HG02840 (cell line): ENCODE data around the gene FADS1.

Experiments used
- ATAC-seq: cut with Tn5 transposase; IDR thresholded peaks from one replicate; pipeline ENCODE4 v1.9.1; 2021; ENCODE audit warnings: mild to moderate bottlenecking, moderate library complexity, moderate number of reproducible peaks; ENCODE audit not compliant: unreplicated experiment, low FRiP score

FADS1 gene

DNA sequence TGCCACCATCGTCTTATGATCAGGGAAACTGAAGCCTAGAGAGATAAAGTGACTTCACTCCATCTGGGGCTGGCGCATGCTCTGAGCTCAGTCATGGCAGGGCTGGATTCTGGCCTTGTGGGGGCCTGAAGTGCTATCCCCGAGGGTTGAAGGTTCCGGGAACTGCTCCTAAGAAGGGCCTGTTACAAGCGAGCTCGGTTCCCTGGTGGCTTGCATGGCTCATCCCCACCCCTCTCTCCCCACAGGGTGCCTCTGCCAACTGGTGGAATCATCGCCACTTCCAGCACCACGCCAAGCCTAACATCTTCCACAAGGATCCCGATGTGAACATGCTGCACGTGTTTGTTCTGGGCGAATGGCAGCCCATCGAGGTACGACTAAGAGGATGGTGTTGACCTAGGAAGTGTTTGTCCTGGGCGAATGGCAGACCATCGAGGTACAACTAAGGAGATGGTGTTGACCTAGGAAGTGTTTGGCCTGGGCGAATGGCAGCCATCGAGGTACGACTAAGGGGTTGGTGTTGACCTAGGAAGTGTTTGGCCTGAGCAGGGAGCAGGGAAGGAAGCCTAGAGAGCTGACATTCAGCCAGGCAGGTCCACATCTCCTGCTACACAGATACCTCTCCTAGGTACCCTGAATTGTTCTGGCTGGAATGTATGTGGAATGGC, 31.2 kb upstream of the FADS1 start:
- ATAC-seq = no peak

DNA sequence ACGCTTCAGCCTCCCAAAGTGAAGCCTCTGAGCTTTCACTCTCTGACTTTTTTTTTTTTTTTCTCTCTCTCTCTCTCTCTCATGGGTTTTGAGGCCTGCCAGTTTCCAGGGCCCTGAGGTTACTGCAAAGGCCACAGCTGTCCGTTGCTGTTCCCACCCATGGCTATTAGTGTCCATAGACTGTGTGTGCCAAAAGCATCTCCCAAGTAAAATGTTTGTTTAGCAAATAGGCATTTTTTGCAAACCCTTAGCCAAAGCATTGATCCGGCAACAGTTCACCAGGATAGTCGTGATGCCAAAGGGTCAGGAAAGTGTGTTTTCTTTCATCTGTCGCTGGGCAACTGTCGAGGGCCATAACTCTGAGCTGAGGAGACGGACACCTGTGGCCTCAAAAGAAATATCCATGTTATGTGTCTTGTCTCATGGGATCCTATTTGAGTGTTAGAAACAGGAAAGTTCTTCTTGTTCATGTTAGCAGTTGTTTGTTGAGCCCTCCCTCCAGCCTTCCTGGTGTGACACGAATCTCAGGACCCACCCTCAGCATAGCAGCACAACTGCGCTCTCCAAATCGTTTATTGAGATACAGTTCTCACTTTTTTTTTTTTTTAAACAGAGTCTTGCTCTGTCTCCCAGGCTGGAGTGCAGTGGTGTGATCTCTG, 29.7 kb upstream of the FADS1 start:
- ATAC-seq = no peak

DNA sequence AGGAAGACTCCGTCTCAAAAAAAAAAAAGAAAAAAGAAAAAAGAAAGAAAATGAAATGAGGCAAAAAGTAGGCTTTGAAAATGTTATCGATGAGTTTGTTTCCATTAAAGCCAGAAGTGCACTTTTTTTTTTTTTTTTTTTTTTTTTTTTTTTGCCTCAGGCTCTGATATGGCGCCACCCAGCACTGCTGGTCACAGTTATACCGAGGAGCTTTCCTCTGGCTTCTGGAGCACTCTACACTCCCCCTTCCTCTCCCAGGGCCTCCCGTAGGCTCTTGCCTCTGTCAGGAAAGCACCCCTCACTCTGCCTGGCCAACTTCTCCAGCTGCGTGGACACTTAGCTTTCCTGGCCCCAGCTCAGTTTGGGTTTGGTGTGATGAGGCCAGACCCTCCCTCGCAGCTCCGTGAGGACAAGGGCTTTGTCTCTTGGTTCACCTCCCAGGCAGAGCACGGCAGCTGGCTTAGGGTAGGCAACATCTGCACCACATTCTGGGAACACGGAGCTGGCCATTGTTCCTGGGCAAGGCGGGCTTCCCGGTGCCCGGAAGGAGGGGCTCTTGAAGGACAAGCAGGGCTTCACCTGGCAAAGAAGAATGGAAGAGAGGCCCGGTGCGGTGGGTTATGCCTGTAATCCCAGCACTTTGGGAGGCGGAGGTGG, 28.2 kb upstream of the FADS1 start:
- ATAC-seq = no peak

DNA sequence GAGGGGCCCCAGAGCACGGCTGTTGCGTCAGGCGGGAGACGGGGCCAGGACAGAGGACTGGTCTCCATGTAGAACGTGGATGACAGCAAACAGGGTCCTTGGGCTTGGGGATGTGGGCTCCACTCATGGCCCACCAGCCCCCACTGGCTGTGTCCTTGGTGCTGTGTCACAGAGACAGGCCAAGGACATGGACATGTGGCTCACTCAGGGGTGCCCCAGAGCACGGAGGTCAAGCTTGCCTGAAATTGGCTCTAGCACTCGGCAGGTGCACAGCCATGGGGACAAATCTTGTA, 25.7 kb upstream of the FADS1 start:
- no peak for ATAC-seq

DNA sequence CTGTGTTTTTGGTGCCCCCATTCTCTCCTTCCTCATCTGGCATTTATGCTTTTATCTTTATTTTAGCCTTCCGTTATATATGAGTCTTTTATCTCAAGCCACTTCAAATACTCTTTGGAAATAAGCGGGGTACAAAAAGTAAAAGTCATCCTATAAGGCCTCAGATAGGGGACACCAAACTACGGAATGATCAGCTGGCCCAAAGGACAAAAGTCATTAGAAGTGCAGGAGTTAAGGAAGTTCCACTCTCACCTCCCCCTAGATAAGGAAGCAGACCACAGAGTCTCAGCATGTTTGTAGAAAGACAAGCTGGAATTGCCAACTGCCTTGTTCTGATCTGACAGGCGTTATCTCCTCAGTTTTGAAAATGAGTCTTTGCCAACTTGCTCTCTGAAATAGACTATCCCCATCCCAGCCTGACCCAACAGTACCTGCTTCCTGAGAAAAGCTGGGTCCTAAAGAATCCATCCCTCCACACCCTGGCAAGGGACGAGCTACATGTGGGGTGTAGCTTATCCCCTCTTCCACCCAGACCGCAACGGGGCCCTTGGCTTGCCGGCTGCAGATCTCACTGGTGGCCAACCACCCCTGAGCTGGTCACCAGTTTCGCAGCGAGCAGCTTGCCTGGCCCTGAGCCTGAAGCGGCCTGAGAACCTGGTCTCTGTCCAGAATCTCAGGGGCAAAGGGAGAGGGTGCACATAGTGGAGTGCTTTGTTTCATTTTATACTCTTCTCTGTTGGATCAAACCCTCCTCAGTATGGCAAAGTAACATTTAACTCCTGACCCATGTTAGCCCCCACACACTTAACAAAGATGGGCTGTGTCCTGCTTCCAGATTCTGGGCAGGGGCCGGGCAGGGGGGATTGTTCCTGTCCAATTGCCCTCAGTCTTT, 25.1 kb upstream of the FADS1 start:
- ATAC-seq = no peak

DNA sequence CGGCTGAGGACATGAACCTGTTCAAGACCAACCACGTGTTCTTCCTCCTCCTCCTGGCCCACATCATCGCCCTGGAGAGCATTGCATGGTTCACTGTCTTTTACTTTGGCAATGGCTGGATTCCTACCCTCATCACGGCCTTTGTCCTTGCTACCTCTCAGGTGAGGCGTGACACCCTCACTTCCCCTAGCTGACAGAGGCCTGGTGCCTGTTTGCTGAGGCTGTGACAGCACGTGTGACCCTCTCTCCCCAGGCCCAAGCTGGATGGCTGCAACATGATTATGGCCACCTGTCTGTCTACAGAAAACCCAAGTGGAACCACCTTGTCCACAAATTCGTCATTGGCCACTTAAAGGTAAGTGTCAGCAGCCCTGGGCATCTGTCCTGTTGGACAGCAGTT, 23.6 kb upstream of the FADS1 start:
- ATAC-seq = no peak

DNA sequence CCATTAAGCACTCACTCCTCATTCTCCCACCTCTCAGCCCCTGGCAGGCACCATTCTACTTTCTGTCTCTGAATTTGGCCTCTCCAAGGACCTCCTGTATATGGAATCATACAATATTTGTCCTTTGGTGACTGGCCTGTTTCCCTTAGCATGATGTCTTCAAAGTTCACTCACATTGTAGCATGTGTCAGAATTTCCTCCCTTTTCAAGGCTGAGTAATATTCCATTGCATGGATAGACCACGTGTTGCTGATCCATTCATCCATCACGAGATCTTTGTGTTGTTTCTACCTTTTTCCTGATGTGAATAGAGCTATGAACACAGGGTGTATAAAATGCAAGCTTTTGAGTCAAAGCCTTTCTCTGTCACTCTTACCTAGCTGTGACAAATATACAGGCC, 22.9 kb upstream of the FADS1 start:
- ATAC-seq = no peak

DNA sequence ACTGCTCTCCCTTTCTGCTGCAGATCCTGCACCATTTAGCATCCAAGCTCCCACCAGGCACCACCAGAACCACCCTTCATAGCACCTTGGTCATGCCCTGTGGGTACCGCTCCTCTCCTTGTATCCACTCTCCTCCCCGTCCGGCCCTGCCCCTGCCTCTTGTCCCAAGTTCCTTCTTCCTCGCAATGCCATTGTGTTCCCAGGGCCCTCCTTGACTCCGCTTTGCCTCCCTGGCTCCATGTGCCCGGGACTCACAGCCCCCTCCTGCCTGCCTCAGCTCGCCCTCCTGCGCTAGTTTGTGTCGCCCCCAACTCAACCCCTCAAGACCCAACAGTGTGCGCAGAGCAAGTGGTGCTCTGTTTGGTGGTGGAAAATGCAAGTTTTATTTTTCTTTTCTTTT, 22.1 kb upstream of the FADS1 start:
- no peak for ATAC-seq

DNA sequence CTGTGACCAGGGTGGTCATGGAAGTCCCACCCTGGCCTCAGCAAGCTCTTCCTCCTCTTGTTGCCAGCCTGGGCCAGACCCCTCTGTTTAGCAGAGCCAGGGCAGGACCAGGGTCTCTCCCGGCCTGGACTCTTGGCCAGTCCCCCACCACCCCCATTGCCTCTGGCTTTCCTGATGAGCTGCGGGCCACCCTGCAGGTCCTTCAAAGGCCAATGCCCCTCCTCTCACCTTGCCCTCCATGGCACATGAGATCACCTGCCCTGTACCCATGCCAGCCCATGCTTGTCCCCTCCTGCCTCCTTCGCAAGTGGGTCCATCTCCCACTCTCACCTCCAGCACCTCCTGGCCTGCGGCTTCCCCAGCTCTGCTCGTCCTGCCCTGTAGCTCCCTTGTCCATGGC, 21.7 kb upstream of the FADS1 start:
- no peak for ATAC-seq

DNA sequence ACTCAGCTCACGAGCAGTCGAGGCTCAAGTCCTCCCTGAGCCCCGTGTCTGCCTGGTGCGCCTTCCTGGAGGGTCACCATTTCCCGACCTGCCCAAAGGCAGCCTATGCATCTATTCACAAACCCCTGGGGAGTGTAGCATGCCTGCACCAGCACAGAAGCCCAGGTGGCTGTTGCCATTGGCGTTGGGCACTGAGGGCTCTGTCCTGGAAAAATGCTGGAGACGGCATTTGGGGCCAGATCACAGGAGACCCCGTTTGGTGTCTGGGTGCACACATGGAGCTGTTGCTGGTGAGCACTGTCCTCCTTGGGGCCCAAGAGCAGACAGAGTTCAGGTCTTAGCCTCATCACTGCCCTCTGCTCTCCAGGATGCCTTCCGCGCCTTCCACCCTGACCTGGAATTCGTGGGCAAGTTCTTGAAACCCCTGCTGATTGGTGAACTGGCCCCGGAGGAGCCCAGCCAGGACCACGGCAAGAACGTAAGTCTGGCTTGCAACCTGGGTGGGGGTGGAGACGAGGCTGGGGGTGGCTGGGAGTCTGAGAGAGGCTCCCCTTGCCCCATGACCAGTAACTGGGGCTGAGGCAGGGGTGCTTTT, 20.7 kb upstream of the FADS1 start:
- no peak for ATAC-seq

DNA sequence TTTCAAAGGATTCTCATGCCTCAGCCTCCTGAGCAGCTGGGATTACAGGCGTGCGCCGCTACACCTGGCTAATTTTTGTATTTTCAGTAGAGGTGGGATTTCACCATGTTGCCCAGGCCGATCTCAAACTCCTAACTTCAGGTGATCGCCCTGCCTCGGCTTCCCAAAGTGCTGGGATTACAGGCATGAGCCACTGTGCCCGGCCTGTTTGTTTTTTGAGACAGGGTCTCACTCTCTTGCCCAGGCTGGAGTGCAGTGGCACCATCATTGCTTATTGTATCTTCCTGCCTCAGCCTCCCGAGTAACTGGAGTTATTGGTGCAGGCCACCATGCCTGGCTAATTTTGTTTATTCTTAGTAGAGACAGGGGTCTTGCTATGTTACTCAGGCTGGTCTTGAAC, 19.4 kb upstream of the FADS1 start:
- no peak for ATAC-seq

DNA sequence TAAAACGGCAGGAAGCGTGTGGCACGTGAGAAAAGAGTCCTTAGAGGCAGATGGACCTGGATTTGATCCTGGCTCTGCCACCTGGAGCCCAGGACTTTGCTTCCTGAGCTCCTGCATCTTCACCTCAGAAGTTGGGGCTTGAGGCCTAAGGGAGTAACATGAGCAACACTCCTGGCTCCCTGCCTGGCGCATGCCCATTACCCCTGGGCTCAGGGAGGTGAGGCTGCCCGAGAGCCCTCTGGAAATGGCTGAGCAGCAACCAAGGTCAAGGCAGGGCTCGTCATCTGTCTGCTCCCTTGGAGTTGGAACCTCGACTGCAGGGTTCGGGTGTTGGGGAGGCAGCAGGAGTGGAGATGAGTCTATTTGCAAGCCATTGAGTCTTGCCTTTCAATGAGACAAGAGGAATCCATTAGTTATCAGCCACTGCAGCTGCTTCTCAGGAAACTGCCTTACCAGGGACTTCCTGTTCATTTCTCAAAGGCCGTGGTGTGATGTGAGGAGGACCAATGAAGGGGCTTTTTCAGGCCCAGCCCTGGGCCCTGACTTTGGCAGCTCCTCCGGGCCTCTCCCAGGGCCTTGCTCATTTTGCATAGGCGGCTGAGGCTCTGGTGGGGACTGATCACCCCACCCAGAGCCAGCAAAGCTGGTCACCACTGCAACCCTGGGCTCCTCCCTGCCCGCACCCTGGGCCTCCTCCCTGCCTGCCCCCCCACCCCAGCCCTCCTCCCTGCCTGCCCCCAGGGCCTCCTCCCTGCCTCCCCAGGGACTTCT, 17.7 kb upstream of the FADS1 start:
- peak; percentile 82 for ATAC-seq

DNA sequence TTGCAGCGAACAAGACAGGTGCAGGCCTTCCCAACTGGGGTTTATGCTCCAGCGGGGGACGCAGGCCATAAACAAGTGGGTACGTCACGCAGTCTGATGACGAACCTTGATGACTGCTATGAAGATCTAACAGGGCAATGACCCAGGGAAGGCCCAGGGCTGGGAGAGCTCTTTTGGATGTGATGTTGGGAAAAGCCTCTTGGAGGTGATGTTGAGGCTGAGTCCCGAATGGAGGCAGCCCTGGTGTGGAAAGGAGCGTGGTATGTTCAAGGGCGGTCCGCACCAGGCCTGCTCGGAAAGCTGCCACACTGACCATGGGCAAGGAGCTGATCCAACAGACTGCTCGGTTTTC, 17.1 kb upstream of the FADS1 start:
- ATAC-seq = no peak

DNA sequence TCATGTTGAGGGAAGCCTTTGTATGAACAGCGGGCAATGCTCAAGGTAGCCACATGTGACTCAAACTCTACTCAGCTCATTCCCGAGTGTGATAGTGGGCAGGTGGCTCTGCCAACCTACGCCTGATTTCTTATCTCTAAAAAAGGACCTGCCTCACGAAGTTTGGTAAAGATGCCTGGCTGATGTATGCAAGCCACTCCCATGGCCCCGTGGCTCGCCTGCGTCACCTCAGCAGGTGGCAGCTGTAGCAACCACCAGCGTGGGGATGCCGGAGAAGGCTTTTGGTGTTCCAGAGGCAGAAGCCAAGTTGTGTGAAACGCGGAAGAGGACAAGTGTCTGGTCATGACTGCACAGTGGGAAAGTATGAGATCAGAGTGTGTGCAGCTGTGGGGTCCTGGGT, 16.7 kb upstream of the FADS1 start:
- no peak for ATAC-seq

DNA sequence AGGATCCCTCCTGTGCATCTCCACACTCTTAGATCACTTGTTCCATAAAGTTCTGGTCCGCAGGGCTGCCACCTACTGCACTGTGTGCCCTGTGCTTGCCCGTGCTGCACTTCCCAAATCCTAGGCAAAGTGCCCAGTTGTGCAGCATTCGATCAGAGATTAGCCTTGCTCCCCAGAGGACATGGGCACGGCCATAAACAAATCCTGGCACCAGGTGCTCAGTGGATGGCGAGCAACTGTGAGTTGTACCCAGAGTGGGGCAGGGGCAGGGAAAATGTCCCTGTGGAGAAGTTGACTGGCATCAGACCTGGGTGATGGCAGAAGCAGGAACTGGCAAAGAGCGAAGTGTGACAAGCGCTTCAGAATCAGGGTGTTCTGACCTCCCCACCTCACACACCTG, 16.0 kb upstream of the FADS1 start:
- no peak for ATAC-seq

DNA sequence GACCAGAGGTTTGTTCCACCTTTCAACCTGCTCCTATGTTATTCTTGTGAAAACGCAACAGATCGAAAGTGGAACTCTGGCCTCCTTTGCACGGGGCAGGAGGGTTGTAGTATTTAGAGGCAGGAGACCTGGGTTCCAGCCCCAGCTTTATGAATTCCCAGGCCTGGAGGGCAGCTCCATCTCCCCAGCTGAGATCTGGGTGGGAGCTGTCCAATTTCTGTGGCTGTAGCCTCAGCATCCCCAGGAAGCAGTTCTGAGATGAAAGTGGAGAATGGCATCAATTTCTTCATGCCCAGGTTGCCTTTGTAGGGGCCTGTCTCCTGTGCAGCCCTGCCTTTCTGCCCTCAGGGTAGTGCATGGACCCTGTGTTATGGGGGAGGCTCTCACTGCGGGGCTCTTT, 15.4 kb upstream of the FADS1 start:
- no peak for ATAC-seq

DNA sequence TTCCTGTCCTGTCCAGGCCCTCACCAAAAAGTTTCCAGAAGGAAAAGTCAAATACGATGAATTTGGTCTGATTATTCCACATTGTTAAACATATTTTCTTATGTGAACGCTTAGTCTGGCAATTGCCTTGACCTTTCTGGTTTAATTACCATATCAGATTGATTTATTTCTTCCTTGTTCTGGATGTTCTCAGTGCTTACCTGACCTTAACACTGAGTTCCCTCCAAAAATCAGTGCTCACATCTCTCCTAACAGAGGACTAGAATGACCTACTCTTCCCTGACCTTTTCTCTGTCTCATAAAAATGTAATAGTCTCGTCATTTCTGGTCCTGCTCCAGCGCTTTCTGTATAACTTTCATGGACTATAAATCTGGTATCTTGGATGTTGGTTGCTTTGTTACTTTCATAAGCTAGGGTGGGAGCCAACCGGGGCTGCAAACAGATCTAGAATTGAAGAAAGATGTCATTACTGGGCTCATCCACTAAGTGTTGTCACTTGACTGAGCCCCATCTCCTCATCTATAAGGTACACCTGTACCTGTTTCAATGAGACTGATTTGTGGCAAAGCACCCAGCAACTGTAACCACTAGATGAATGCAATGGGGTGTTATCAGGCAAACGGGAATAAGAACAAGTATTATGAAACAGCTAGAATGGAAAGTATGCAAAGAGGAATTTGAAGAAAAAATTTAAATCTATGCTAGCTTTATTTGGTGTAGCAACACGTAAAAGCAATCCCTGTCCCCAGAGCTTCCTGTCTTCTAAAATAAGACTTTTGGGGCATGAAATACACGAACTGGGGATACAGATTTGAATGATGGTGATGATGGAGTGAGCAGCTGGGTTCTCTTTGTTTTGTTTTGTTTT, 13.7 kb upstream of the FADS1 start:
- ATAC-seq = no peak

DNA sequence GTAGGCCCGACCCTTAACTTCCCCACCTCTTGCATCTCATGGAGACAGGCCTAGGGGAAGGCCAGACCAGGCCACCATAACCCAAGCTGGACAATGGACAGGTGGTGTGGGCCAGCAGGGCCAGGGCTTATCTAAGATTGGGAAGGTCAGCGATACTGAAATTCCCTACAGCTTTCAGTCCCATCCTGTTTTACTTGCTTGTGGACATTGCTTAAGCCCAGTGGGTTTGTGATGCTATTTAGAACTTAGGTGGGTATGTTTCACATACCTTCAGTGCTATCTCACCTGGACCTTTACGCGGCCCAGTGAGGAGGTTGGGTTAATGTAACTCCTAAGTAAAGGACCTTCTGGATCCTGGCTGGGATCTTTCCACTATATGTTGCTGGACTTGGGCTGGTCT, 13.0 kb upstream of the FADS1 start:
- no peak for ATAC-seq

DNA sequence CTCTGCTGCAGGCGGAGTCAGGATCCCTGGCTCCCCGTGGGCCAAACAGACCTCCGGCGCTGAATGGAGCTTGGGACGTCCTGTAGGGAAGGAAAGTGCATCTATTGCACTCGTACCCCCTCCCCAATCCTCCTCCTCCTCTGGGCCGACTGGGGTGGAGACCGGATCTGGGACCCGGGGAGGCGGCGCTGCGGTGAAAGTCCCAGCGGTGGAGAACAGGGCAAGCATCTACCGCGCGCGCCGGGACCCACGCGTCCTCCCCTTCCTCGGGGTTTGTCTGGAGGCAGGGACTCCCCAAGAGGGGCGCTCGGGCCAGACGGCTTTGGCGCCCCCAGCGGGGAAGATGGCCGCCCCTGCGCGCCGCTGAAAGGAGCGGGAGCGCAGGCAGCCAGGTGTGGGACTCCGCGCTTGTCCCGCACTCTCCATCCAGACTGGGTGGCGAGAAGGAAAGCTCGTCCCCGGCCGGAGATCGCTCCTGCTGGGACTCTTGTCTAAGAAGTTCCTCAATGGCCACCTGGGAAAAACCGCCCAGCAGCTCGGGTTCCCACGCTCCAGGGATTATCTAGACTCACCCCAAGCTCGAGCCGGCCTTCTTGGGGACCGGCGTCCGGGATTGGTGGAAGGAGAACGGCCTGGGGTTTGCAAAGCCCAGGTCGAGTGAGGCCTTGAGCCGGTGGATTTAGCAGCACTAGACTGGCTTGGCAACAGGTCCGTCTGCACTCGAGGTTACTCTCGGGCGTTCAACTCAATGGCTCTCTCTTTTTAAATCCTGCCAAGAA, 12.0 kb upstream of the FADS1 start:
- ATAC-seq = peak; percentile 28
